PC-3 (cell line): ENCODE results near the gene CCDC7. TPM values are rescaled to one million over a fixed set of nuclear protein-coding genes. Genes with fewer than 3 reads are reported as not detected.

Experiments
- ATAC-seq: fragments of 200-7000 bp; cut with Tn5 transposase; 2 replicates; pipeline ENCODE4 v1.9.1; 2020; ENCODE audit warnings: mild to moderate bottlenecking, moderate library complexity
- BruUV-seq: library from RNA; stranded (reverse); fragments of 400-500 nt; replicated peaks from 2 replicates; lab custom pipeline; 2021; lab: Mats Ljungman, UMichigan
- CTCF ChIA-PET: fragments of 300-600 bp; sonication (Branson Sonifier 250); formaldehyde crosslinking; loops from one replicate; lab custom pipeline; 2022; ENCODE audit warnings: antibody characterized with exemption; lab: Charles Lee
- POLR2A ChIA-PET: fragments of 300-600 bp; sonication (Branson Sonifier 250); formaldehyde crosslinking; loops from one replicate; lab custom pipeline; 2022; ENCODE audit warnings: antibody characterized with exemption; ENCODE audit not compliant: unreplicated experiment; lab: Charles Lee
- DNase-seq: peaks from one replicate; pipeline ENCODE4 v3.0.0-alpha.2; 2015
- H2AFZ ChIP-seq: fragments of 300-600 bp; sonication (generic); 2 replicates; pipeline ENCODE4 v1.6.0; 2016; ENCODE audit warnings: antibody characterized with exemption, low read length
- H3F3A ChIP-seq: fragments of 300-600 bp; sonication (generic); one replicate; pipeline ENCODE4 v1.6.0; 2017; ENCODE audit warnings: antibody characterized with exemption, low read length, control low read depth, mild to moderate bottlenecking; ENCODE audit not compliant: unreplicated experiment
- H3K27ac ChIP-seq: fragments of 300-600 bp; sonication (generic); 2 replicates; pipeline ENCODE4 v1.5.1; 2016; ENCODE audit warnings: mild to moderate bottlenecking, low read length
- H3K27me3 ChIP-seq: fragments of 300-600 bp; sonication (generic); 2 replicates; pipeline ENCODE4 v1.6.1; 2016; ENCODE audit warnings: low read length, mixed read lengths
- H3K36me3 ChIP-seq: fragments of 300-600 bp; sonication (generic); 2 replicates; pipeline ENCODE4 v1.6.1; 2016; ENCODE audit warnings: low read depth, mixed run types, low read length, mixed read lengths
- H3K4me1 ChIP-seq: fragments of 300-600 bp; sonication (generic); 2 replicates; pipeline ENCODE4 v1.5.1; 2016; ENCODE audit warnings: low read length; ENCODE audit not compliant: insufficient read depth
- H3K4me2 ChIP-seq: fragments of 300-600 bp; sonication (generic); 2 replicates; pipeline ENCODE4 v1.6.0; 2016; ENCODE audit warnings: low read length
- H3K4me3 ChIP-seq: fragments of 300-600 bp; sonication (generic); 2 replicates; pipeline ENCODE4 v1.5.1; 2016; ENCODE audit warnings: mild to moderate bottlenecking, low read length, mixed read lengths
- H3K79me2 ChIP-seq: fragments of 300-600 bp; sonication (generic); 2 replicates; pipeline ENCODE4 v1.6.1; 2017; ENCODE audit warnings: low read length, mixed read lengths
- H3K9ac ChIP-seq: fragments of 300-600 bp; sonication (generic); 2 replicates; pipeline ENCODE4 v1.6.0; 2016; ENCODE audit warnings: mild to moderate bottlenecking, low read length
- H3K9me2 ChIP-seq: fragments of 300-600 bp; sonication (generic); replicated peaks from 2 replicates; pipeline ENCODE4 v1.6.1; 2016; ENCODE audit warnings: mixed run types, low read length, mixed read lengths
- H3K9me3 ChIP-seq: fragments of 300-600 bp; sonication (generic); 2 replicates; pipeline ENCODE4 v1.6.1; 2016; ENCODE audit warnings: low read length, mixed read lengths
- H4K20me1 ChIP-seq: fragments of 300-600 bp; sonication (generic); 2 replicates; pipeline ENCODE4 v1.6.1; 2016; ENCODE audit warnings: low read length, mixed read lengths
- EZH2 ChIP-seq: fragments of 300-600 bp; sonication (generic); IDR thresholded peaks from one replicate; pipeline ENCODE4 v1.6.1; 2017; ENCODE audit warnings: antibody characterized with exemption, mild to moderate bottlenecking, low read length; ENCODE audit not compliant: unreplicated experiment
- EZH2phosphoT487 ChIP-seq: fragments of 300-600 bp; sonication (generic); IDR thresholded peaks from 2 replicates; pipeline ENCODE4 v1.6.1; 2018; ENCODE audit warnings: mild to moderate bottlenecking, antibody characterized with exemption, low read length, borderline replicate concordance
- intact Hi-C: fragments of 100-400 bp; cut with micrococcal nuclease; formaldehyde crosslinking; loops from 2 replicates; pipeline ENCODE4 v1.9.0; 2023
- total RNA-seq: library from RNA; depleted of rRNA; stranded (reverse); fragments of >200 nt; gene quantifications from 2 replicates; pipeline ENCODE4 v1.2.3, GENCODE V29; 2014
- TF ChIP-seq, protein P1 (sequence below): fragments of 300-600 bp; sonication (generic); conservative IDR thresholded peaks from 2 replicates; pipeline ENCODE4 v1.5.1; 2017; ENCODE audit warnings: antibody characterized with exemption, low read depth, mild to moderate bottlenecking, low read length

The CCDC7 gene
- total RNA-seq, 1 experiment from 2014 or later: 19.1 TPM

DNA sequence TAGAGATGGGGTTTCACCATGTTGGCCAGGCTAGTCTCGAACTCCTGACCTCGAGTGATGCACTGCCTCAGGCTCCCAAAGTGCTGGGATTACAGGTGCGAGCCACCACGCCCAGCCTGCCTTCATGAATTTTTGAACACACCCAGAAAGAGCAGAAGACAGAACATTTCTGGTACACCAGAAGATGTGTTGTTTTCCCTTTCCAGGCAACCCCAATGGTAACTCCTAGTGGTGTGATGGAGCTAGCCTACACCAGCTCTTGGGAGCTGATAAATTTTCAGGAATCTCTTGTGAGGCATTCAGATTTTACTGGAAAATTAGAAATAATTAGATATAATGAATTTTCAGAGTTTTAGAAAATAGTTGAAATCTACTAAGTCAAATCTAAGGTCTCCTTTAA, 904 bp upstream of the CCDC7 start:
- H3K9ac ChIP-seq: peak overlapping the region; percentile 88; the same call in 1 of the 2 replicates
- no peaks in the 10 kb centered on the region for H3K9me3 ChIP-seq
- no peaks in the 10 kb centered on the region for H3K9me2 ChIP-seq
- ATAC-seq: no peak
- intact Hi-C loops: no loop called here
- H2AFZ ChIP-seq: no peak overlapping the region
- no peaks in the 10 kb centered on the region for H3K27me3 ChIP-seq
- peak overlapping the region; percentile 79 for H3K4me3 ChIP-seq
- no peaks in the 10 kb centered on the region for H4K20me1 ChIP-seq
- no peak for DNase-seq
- CTCF ChIA-PET: interaction anchor here (0.6 kb wide), 2 partner anchors 15 to 62 kb away, joined by 3 read pairs; no protein-coding TSS in a partner anchor
- H3K27ac ChIP-seq: no peak overlapping the region
- peaks cover 18% of the 10 kb centered on the region for H3K4me1 ChIP-seq
- TF ChIP-seq EZH2 (no peak), EZH2phosphoT487 (no peak)
- TF ChIP-seq, protein P1, sequence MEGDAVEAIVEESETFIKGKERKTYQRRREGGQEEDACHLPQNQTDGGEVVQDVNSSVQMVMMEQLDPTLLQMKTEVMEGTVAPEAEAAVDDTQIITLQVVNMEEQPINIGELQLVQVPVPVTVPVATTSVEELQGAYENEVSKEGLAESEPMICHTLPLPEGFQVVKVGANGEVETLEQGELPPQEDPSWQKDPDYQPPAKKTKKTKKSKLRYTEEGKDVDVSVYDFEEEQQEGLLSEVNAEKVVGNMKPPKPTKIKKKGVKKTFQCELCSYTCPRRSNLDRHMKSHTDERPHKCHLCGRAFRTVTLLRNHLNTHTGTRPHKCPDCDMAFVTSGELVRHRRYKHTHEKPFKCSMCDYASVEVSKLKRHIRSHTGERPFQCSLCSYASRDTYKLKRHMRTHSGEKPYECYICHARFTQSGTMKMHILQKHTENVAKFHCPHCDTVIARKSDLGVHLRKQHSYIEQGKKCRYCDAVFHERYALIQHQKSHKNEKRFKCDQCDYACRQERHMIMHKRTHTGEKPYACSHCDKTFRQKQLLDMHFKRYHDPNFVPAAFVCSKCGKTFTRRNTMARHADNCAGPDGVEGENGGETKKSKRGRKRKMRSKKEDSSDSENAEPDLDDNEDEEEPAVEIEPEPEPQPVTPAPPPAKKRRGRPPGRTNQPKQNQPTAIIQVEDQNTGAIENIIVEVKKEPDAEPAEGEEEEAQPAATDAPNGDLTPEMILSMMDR: no peak
- no TSS peak for BruUV-seq
- peak overlapping the region; percentile 92 for H3K4me2 ChIP-seq
- POLR2A ChIA-PET: interaction anchor here (0.5 kb wide), 1 partner anchor 21 kb away, joined by 3 read pairs; no protein-coding TSS in a partner anchor
- H3K79me2 ChIP-seq: peaks cover 23% of the 10 kb centered on the region
- H3F3A ChIP-seq: no peaks in the 10 kb centered on the region
- no peaks in the 10 kb centered on the region for H3K36me3 ChIP-seq

DNA sequence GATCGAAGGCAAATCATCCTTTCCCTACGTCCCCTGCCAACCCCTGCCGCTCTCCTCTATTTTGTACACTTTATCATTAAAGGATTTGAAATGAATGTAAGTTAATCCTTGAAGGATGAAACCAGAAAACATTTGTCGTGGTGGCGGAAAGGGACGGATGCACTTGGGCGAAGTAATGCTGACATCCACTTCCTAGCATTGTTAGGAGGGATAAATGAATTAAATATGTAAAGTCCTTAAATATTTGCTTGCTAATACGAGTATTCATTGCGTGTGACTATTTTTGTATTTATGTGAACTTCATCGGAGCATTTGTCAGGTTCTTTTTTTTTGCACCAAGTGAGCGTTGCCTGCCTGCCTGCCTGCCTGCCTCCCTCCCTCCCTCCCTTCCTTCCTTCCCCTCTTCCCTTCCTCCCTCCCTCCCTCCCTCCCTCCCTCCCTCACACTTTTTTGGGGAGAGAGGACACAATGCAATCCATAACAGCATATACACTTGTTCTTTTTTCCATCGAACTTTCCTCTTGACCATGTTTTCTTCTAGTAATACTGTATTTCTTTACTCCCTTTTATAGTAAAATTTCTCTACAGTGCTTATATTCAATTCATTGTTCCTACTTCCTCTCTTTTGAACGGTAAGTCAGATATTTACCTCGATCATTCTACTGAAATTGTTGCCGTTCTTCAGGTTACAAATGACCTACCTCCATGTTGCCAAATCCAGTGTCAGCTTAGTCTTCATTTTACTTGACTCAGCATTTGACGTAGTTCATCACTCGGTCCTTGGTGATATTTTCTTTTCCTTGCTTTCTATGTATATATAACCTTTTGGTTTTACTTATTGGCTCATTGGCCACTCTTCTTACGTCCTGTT, 831 bp downstream of the CCDC7 start:
- H3K9me3 ChIP-seq: no peaks in the 10 kb centered on the region
- H3K4me2 ChIP-seq: peak overlapping the region; percentile 92
- H3K9me2 ChIP-seq: no peaks in the 10 kb centered on the region
- intact Hi-C loops: loop anchor here (1.0 to 2.0 kb wide), 3 partner anchors 34 to 563 kb away; no protein-coding TSS in a partner anchor
- TF ChIP-seq, protein P1: no peak
- TF ChIP-seq EZH2 (no peak), EZH2phosphoT487 (no peak)
- ChIA-PET POLR2A (no interaction called here), CTCF (no interaction called here)
- peaks cover 3% of the 10 kb centered on the region; the same call in 1 of the 2 replicates for H3K36me3 ChIP-seq
- H2AFZ ChIP-seq: peak overlapping the region; percentile 86
- H3K27ac ChIP-seq: peak overlapping the region; percentile 82
- H3K9ac ChIP-seq: peak overlapping the region; percentile 88
- no TSS peak for BruUV-seq
- DNase-seq (no peak), ATAC-seq (peak; percentile 35)
- H3K27me3 ChIP-seq: no peaks in the 10 kb centered on the region
- peaks cover 23% of the 10 kb centered on the region for H3K79me2 ChIP-seq
- peaks cover 18% of the 10 kb centered on the region for H3K4me1 ChIP-seq
- no peaks in the 10 kb centered on the region for H3F3A ChIP-seq
- H3K4me3 ChIP-seq: peak overlapping the region; percentile 79
- H4K20me1 ChIP-seq: no peaks in the 10 kb centered on the region
